HL-60 (cell line): Measurements from ENCODE around the gene CCDC144A.

Experiments
- GABPA ChIP-seq: IDR thresholded peaks from 2 replicates; pipeline ENCODE4 v1.6.1; 2012; ENCODE audit warnings: low read depth
- TF ChIP-seq, protein P1 (sequence below): IDR thresholded peaks from one replicate; pipeline ENCODE4 v1.5.1; 2011; ENCODE audit warnings: low read length, control low read depth, inconsistent platforms; ENCODE audit not compliant: insufficient read depth

DNA sequence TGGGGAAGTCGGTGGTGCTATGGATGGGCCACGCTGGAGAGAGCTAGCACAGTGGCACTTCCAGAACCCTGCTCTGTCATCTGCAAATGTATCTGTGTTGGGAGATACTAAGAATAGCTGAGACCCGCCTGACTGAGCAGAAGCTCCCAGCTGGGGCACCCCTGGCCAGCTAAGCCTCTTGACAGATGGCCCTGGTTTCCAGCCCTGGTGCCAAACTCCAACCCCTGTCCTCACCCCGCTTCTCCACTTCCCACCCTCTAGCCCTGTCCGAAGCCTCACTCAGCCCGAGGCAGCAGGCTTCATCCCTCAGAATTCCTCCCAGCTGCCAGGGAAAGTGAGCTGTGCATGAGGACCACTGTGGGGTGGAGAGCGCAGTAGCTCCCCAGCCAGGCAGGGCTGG, 124.4 kb downstream of the CCDC144A start:
- TF ChIP-seq, protein P1, sequence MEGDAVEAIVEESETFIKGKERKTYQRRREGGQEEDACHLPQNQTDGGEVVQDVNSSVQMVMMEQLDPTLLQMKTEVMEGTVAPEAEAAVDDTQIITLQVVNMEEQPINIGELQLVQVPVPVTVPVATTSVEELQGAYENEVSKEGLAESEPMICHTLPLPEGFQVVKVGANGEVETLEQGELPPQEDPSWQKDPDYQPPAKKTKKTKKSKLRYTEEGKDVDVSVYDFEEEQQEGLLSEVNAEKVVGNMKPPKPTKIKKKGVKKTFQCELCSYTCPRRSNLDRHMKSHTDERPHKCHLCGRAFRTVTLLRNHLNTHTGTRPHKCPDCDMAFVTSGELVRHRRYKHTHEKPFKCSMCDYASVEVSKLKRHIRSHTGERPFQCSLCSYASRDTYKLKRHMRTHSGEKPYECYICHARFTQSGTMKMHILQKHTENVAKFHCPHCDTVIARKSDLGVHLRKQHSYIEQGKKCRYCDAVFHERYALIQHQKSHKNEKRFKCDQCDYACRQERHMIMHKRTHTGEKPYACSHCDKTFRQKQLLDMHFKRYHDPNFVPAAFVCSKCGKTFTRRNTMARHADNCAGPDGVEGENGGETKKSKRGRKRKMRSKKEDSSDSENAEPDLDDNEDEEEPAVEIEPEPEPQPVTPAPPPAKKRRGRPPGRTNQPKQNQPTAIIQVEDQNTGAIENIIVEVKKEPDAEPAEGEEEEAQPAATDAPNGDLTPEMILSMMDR, result no peak
- TF ChIP-seq GABPA, result no peak
